ENCODE measurements around the gene AIFM2.

AIFM2 gene

DNA sequence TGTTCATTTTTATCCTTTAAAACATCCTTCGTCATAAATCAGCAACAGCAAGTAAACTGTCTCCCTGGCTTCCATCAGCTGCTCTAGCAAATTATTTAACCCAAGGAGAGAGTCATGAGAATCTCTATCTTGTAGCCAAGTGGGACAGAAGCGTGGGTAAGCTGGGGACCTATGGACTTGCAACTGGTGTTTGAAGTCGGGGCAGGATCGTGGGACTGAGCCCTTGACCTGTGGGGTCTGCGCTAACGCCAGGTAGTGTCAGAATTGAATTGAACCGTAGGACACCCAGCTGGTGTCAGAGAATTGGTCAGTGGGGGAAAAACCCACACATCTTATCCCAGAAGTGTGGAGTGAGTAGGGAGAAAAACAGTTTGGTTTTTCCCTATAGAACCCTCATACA is 13.4 kb downstream of the AIFM2 start:
- TF ChIP-seq, protein P1, sequence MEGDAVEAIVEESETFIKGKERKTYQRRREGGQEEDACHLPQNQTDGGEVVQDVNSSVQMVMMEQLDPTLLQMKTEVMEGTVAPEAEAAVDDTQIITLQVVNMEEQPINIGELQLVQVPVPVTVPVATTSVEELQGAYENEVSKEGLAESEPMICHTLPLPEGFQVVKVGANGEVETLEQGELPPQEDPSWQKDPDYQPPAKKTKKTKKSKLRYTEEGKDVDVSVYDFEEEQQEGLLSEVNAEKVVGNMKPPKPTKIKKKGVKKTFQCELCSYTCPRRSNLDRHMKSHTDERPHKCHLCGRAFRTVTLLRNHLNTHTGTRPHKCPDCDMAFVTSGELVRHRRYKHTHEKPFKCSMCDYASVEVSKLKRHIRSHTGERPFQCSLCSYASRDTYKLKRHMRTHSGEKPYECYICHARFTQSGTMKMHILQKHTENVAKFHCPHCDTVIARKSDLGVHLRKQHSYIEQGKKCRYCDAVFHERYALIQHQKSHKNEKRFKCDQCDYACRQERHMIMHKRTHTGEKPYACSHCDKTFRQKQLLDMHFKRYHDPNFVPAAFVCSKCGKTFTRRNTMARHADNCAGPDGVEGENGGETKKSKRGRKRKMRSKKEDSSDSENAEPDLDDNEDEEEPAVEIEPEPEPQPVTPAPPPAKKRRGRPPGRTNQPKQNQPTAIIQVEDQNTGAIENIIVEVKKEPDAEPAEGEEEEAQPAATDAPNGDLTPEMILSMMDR (IDR thresholded peaks at IDR 0.05; ENCODE audit: extremely low read depth, insufficient read depth, missing control alignments): no peak
- in situ Hi-C loops (cut with MboI; ENCODE audit: low pct_unique_long_range_greater_than_20kb, low sequenced_read_pairs, unreplicated experiment): no loop called here
- DNase-seq (ENCODE audit: low spot score): no peak

DNA sequence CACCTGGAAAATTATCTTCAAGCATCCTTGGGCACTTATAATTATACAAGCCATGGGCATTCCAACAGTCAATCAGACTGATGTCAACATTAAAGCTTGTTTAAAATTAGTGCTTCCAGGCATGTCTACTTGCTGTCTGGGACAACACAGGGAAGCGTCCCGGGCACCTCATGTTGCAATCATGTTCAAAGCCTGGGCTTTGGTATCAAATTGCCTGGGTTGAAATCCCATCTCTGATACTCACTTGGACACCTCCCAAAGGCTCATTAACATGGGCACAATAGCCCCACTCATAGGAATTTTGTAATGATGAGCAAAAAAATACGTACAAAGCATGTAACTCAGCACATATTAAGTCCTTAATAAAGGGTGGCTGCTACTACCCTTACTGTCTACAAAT is 14.4 kb downstream of the AIFM2 start:
- DNase-seq (ENCODE audit: low spot score): no peak
- TF ChIP-seq, protein P1 (IDR thresholded peaks at IDR 0.05; ENCODE audit: extremely low read depth, insufficient read depth, missing control alignments): no peak
- in situ Hi-C loops (cut with MboI; ENCODE audit: low pct_unique_long_range_greater_than_20kb, low sequenced_read_pairs, unreplicated experiment): no loop called here

DNA sequence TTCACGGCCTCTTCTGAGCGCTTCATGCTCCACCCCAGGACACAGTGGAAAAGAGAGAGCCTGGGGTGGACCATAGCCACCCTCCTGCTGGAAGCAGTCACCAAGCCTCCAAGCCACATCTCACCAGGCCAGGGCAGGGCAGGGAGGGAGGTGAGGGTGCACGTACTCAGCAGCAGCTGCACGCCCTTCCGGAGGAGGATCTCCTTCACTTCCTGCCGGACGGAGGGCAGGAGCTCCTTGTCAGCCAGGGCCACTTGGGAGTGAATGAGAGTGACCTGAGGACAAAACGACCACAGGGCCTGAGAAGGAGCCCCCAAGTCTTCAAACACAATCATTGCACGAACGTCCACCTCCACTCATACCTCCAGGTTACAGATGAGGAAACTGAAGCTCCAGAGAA is 15.0 kb downstream of the AIFM2 start:
- DNase-seq (ENCODE audit: low spot score): no peak
- TF ChIP-seq, protein P1 (IDR thresholded peaks at IDR 0.05; ENCODE audit: extremely low read depth, insufficient read depth, missing control alignments): no peak
- in situ Hi-C loops (cut with MboI; ENCODE audit: low pct_unique_long_range_greater_than_20kb, low sequenced_read_pairs, unreplicated experiment): no loop called here

DNA sequence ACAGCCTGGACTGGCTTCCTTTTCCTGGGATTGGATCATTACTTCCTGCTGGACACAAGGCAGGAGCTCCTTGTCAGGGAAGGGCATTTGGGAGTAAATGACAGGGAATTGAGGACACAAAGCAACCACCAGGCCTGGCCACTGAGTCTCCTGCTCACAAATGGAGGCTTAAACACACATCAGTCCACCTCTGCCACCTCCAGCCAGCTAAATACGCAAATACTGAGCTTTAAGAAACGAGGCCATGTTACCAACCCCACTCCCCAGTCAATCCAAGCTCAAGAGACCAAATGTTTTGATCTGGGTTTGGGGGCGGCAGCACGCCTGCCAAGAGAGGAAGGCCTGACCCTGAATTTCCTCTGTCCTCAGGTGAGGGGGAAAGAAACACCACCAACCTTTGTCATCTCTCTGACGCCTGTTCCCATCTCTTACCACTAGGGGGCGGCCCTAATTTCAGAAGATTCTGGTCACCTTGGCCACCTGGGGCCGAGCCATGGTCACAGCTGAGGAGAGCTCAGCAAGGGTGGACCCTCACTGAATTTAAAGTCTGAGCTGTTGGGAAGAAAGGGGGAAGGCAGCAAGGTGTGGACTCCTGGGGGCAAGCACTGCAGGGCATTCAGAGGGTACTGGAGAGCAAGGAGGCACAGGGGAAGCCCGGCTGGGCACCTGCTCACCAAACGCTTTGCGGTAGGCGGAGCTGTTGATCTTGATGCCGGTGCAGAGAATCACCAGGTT is 16.5 kb downstream of the AIFM2 start:
- TF ChIP-seq, protein P1 (IDR thresholded peaks at IDR 0.05; ENCODE audit: extremely low read depth, insufficient read depth, missing control alignments): peak; percentile 87
- in situ Hi-C loops (cut with MboI; ENCODE audit: low pct_unique_long_range_greater_than_20kb, low sequenced_read_pairs, unreplicated experiment): no loop called here
- DNase-seq (ENCODE audit: low spot score): peak; percentile 79

DNA sequence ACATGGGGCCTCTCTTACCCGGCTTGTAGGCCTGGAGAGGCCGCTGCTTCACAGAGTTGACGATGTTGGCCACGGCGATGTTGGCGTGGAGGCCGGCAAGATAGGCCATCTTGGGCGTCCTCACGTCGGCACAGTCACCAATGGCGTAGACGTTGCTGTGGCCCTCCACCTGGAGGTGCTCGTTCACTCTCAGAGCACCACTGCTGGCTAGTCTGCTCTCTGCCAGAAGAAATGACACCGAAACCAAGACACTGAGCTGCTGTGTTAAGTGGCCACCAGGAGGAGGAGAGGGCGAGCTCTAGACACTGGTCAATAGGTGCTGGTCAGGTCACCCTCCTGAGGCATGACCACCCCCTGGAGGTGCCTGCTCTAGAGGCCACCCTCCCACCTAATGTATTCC is 17.7 kb downstream of the AIFM2 start:
- no peak for DNase-seq (ENCODE audit: low spot score)
- in situ Hi-C loops (cut with MboI; ENCODE audit: low pct_unique_long_range_greater_than_20kb, low sequenced_read_pairs, unreplicated experiment): no loop called here
- TF ChIP-seq, protein P1 (IDR thresholded peaks at IDR 0.05; ENCODE audit: extremely low read depth, insufficient read depth, missing control alignments): no peak

DNA sequence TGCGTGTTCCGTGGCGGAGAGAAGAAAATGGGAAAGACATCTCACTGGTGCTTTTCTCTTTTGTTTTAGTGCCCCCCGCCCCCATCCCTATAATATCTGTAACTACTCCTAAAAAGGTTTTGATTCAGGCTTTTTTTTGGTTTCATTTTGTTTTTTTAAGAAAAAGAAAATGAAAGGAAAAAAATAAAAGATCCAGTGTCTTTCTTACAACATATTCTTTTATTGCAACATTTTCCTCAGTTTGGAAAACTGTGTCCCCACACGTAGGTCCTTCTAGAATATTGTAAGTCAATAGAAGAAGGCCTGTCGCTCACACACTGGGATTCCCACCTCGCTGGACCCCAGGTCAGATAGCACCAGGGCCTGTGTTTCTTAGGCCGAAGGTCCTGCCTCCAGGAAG is 20.6 kb downstream of the AIFM2 start:
- TF ChIP-seq, protein P1 (IDR thresholded peaks at IDR 0.05; ENCODE audit: extremely low read depth, insufficient read depth, missing control alignments): no peak
- in situ Hi-C loops (cut with MboI; ENCODE audit: low pct_unique_long_range_greater_than_20kb, low sequenced_read_pairs, unreplicated experiment): no loop called here
- no peak for DNase-seq (ENCODE audit: low spot score)

All from GM13977 (cell line).